Activated CD4-positive, alpha-beta T cell treated with anti-CD3 and anti-CD28 coated beads, Interleukin-2, Interleukin-4, amounts not matched to agents 100 ng/mL and 50 ng/mL, durations not matched to agents 16 hours and 8 hours (primary cell): ENCODE data around the gene PRR19.

Experiments
- DNase-seq: peaks from one replicate; pipeline ENCODE4 v3.0.0-alpha.2; 2020; ENCODE audit warnings: low spot score

Gene PRR19

GRCh38 chr19:42283188-42284065 lies 18.5 kb upstream of the PRR19 start:
- peak; percentile 96 for DNase-seq

DNA sequence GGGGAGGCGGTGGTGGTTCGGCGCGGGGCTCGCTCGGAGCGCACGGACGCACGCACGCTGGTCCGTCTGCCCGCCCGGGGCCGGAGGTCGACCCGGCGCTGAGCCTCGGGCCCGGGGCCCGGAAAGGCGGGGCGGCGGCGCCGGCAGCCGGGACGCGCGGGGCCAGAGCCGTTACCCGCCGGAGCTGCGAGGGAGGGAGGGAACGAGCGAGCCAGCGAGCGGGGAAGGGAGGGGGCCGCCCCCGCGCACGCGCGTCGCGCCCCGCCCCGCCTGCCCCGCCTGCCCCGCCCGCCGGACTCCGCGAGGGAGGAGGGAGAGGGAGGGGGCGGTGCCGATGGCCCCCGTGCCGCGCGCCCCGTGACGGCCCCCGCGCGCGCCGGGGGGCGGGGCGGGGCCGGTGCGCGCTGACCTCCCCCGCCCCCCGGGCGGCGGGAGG lies 17.8 kb upstream of the PRR19 start:
- peak; percentile 86 for DNase-seq

DNA sequence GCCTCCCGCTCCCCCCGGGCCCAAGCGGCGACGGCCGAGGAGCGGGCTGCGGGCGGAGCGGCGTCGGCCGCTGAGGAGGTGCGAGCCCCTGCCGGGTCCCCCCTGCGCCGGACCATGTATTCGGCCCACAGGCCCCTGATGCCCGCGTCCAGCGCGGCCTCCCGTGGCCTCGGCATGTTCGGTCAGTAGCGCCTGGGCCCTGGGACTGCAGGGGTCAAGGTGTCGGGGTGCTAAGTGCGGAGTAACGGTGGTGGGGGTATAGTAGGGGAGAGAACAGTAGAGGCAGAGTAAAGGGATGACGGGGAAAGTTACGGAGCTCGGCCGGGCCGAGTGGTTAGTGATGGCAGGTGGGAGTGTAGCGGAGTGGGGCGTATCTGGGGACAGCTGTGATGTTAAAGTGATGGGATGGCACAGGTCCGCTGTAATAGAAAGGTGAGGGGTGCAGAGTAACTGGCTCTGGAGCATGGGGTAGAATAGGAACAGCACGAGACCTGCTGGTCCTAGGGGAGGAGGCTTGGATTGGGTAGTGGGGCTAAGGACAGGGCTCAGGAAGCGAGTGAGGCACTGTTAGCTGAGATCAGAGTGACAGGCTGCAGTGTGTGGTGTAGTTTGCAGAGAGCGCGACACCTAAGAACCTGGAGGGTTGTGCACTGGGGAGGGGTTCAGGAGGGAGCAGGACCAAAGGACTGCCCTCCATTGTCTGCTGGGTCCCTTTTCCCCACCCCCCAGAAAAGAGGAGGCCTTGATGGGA lies 17.2 kb upstream of the PRR19 start:
- DNase-seq, result no peak

- no peak for DNase-seq
Measured at GRCh38 chr19:42285541-42285941, 16.4 kb upstream of the PRR19 start.

DNA sequence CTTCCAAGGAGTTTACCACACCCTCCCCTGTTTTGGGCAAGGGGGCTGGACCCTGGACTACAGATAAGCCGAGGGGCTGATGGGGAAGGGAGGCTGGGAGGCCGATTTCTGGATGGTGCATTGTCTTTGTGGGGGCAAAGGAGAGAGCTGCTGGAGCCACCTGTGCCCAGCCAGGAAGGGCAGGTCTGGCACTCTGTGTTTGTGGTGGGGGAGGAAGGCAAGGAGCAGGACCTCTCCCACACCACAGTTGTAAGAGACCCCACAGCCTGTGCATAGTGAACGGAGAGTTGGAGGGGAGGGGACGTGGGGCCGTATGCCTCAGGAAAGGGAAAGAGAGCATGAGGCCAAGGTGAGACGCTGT lies 16.0 kb upstream of the PRR19 start:
- no peak for DNase-seq

DNA sequence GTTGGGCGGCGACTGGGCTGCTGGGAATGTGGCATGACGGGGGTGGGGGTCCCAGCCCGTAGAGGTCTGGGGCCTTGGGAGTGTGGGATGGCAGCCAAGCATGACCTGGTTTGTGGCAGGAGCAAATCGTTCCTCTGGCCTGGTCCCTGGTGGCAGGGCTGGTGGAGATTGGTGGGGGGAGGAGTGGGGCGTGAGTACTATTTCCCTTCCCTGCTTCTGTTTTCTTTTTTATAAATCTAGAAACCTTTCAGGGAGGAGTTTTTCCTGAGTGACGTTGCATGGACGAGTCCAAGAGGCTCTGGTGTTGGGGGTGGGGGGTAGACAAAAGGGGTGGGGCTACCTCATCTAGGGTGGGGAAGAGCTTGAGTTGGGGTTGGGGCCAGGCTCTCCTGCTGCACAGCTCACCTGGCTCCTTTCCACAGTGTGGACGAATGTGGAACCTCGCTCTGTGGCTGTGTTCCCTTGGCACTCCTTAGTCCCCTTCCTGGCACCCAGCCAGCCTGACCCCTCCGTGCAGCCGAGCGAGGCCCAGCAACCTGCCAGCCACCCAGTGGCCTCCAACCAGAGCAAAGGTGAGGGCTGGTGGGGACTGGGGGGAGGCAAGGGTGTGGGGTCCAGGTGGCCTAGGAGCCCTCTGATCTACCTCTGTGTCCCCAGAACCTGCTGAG lies 15.4 kb upstream of the PRR19 start:
- no peak for DNase-seq

- no peak for DNase-seq
Measured at GRCh38 chr19:42287017-42287826, 14.7 kb upstream of the PRR19 start.

- DNase-seq, result no peak
Measured at GRCh38 chr19:42287827-42288107, 14.2 kb upstream of the PRR19 start.

DNA sequence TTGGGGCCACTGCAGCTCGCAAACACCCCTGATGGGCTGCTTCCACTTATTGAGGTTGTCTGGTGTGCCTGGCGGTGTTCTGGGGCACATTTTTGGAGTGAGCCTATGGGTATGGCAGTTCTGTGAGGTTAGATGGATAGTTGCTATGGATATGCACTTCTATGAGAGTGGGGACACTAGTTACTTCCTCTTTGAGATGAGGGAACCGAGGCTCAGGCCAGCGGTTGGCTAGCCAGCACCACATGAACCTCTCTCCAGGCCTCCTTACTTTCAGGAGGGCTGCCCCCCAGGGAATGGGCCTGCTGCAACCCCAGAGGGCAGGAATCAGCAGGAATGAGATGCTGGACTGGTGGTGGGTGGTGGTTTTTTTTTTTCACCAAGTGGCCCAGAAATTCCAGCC lies 13.5 kb upstream of the PRR19 start:
- no peak for DNase-seq

DNA sequence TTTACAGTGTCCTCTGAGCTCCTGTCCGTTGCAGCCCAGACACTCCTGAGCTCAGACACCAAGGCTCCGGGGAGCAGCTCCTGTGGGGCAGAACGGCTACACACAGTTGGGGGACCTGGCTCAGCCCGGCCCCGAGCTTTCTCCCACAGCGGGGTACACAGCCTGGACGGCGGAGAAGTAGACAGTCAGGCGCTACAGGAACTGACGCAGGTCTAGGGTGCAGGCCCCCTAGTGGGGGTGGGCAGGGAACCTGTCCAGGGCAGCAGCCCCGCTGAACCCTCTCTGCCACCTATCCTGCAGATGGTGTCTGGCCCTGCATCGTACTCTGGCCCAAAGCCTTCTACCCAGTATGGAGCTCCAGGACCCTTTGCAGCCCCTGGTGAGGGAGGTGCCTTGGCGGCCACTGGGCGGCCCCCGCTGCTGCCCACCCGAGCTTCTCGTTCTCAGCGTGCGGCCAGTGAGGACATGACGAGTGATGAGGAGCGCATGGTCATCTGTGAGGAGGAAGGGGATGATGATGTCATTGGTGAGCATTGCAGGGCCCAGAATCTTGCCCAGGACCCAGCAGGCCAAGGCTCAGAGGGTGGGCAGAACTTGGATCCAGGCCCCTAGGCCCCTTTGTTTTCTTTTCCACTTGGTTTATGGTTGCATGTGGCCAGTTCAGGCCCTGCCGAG lies 12.9 kb upstream of the PRR19 start:
- no peak for DNase-seq

DNA sequence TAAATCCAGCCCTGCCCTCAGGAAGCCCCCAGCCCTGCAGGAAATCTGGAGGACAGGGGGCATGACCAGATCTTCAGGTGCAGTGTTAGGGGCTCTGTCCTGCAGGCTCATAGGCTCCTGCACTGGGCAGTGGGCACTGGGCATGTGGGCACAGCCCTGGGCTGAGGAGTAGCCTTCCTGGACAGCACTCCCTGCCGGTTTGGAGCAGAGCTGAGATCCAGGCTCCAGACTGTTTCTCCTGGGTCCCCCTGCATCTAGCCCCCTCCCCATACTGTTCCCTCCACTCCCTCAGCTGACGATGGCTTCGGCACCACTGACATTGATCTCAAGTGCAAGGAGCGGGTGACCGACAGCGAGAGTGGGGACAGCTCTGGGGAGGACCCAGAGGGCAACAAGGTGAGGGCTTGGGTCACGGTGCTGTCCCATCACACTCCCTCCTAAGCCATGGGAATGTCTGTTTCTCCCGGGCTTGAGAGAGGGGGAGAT lies 12.3 kb upstream of the PRR19 start:
- DNase-seq, result no peak

DNA sequence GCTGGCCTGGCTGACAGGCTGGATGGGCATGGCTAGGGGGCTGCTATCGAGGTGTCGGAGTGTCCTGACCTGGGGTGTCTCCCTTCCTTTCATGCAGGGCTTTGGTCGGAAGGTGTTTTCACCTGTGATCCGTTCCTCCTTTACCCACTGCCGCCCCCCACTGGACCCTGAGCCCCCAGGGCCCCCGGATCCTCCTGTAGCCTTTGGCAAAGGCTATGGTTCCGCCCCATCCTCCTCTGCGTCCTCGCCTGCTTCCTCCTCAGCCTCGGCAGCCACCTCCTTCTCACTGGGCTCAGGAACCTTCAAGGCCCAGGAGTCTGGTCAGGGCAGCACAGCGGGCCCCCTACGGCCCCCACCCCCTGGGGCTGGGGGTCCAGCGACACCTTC lies 11.8 kb upstream of the PRR19 start:
- DNase-seq, result no peak

- peak; percentile 36 for DNase-seq
Measured at GRCh38 chr19:42290523-42291434, 11.2 kb upstream of the PRR19 start.

GRCh38 chr19:42291435-42291810 lies 10.5 kb upstream of the PRR19 start:
- DNase-seq, result no peak

DNA sequence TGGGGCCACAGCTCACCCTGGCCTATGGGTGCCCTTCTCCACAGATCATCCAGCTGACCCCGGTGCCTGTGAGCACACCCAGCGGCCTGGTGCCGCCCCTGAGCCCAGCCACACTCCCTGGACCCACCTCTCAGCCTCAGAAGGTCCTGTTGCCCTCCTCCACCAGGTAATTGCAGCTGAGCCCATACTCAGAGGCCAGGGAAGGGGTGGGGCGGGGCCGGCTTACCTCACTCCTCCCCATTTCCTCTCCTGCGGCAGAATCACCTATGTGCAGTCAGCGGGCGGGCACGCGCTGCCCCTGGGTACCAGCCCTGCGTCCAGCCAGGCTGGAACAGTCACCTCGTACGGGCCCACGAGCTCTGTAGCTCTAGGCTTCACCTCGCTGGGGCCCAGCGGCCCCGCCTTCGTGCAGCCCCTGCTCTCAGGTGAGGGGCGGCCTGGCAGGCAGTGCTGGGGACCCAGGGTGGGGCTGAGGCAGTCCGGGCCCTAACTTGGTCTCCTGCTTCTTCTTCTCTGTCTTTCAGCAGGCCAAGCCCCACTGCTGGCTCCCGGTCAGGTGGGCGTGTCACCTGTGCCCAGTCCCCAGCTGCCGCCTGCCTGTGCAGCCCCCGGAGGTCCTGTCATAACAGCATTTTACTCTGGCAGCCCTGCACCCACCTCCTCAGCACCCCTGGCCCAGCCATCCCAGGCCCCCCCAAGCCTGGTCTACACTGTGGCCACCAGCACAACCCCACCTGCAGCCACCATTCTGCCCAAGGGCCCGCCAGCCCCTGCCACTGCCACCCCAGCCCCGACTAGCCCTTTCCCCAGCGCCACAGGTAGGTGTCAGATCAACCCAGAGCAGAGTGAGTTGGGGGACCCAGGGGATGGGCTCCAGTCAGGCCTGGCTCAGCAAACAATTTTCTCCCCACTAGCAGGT lies 9.6 kb upstream of the PRR19 start:
- DNase-seq, result no peak

DNA sequence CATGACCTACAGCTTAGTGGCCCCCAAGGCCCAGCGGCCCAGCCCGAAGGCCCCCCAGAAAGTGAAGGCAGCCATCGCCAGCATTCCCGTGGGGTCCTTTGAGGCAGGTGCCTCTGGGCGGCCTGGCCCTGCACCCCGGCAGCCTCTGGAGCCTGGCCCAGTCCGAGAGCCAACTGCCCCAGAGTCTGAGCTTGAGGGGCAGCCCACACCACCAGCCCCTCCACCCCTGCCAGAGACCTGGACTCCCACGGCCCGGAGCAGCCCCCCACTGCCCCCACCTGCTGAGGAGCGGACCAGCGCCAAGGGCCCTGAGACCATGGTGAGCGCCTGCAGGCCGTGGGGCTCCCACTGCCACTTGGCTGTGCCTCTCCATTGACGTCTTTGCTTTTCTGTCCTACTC lies 9.0 kb upstream of the PRR19 start:
- no peak for DNase-seq

GRCh38 chr19:42293540-42293939 lies 8.4 kb upstream of the PRR19 start:
- DNase-seq, result no peak

GRCh38 chr19:42293948-42294347 lies 8.0 kb upstream of the PRR19 start:
- no peak for DNase-seq

GRCh38 chr19:42294471-42295137 lies 7.3 kb upstream of the PRR19 start:
- no peak for DNase-seq
